Cardiac muscle cell (in vitro differentiated cells and primary cell): ENCODE measurements around the gene HMGXB4. TPM values are rescaled to one million over a fixed set of nuclear protein-coding genes. Genes with fewer than 3 reads are reported as not detected.

Experiments
- polyA plus RNA-seq: library from polyadenylated mRNA; unstranded; fragments of >200 nt; fragmentation: Nextera tagmentation; extraction: Ambion mirVana; gene quantifications from 2 replicates; pipeline ENCODE4 v1.2.1, GENCODE V29; 2016
- total RNA-seq: library from RNA; depleted of rRNA; stranded (reverse); fragments of >200 nt; gene quantifications from 2 replicates; pipeline ENCODE4 v1.2.3, GENCODE V29; 2016

Gene HMGXB4
- total and polyA plus RNA-seq, 2 experiments from 2014 or later = 16.8 to 17.7 TPM

Other genes with a start within 250 kb of the HMGXB4 start
- not detected in 2 replicates for gene ISX, start 191.3 kb upstream of the HMGXB4 start, total RNA-seq
- gene ISX, start 191.3 kb upstream of the HMGXB4 start, polyA plus RNA-seq = not detected in 2 replicates
- 66.3 and 107 TPM in 2 replicates for gene TOM1, start 42.4 kb downstream of the HMGXB4 start, total RNA-seq
- 76.2 and 84.9 TPM in 2 replicates for gene TOM1, start 42.4 kb downstream of the HMGXB4 start, polyA plus RNA-seq
- 1.5 and 2.1 TPM in 2 replicates for gene HMOX1, start 123.6 kb downstream of the HMGXB4 start, total RNA-seq
- gene HMOX1, start 123.6 kb downstream of the HMGXB4 start, polyA plus RNA-seq = 1.6 and 3.3 TPM in 2 replicates
- gene MCM5, start 142.6 kb downstream of the HMGXB4 start, total RNA-seq = 26.2 and 83.5 TPM in 2 replicates
- 31.7 and 82.1 TPM in 2 replicates for gene MCM5, start 142.6 kb downstream of the HMGXB4 start, polyA plus RNA-seq